OCI-LY3 (cell line): Measurements from ENCODE around the gene LAMTOR3.

Experiments used
- CTCF ChIP-seq: fragments of 200-600, 300-600 bp; sonication (generic); IDR thresholded peaks from 2 replicates; pipeline ENCODE4 v1.5.1; 2014; ENCODE audit warnings: antibody characterized with exemption, low read length, low read depth
- EZH2phosphoT487 ChIP-seq: fragments of 200-600 bp; shearing (Covaris generic); IDR thresholded peaks from 2 replicates; pipeline ENCODE4 v1.6.1; 2018; ENCODE audit warnings: antibody characterized with exemption, mixed run types, low read depth

- TF ChIP-seq CTCF, result no peak
- TF ChIP-seq EZH2phosphoT487, result no peak
These were observed 61.9 kb downstream of the LAMTOR3 start for GRCh38 chr4:99832321-99832720.
